HL-60 (cell line): ENCODE data around the gene RAB44.

ENCODE experiments used
- CTCF ChIP-seq: IDR thresholded peaks from one replicate; pipeline ENCODE4 v1.5.1; 2011; ENCODE audit warnings: low read length, control low read depth, inconsistent platforms; ENCODE audit not compliant: insufficient read depth
- POLR2AphosphoS5 ChIP-seq: IDR thresholded peaks from 2 replicates; pipeline ENCODE4 v1.6.1; 2012; ENCODE audit warnings: low read depth
- TF ChIP-seq, protein P1 (sequence below): IDR thresholded peaks from 2 replicates; pipeline ENCODE4 v1.6.1; 2012; ENCODE audit warnings: low read depth; ENCODE audit not compliant: insufficient replicate concordance

GRCh38 chr6:36657271-36657670 lies 40.4 kb upstream of the RAB44 start:
- TF ChIP-seq CTCF (no peak), POLR2AphosphoS5 (no peak)
- TF ChIP-seq, protein P1, sequence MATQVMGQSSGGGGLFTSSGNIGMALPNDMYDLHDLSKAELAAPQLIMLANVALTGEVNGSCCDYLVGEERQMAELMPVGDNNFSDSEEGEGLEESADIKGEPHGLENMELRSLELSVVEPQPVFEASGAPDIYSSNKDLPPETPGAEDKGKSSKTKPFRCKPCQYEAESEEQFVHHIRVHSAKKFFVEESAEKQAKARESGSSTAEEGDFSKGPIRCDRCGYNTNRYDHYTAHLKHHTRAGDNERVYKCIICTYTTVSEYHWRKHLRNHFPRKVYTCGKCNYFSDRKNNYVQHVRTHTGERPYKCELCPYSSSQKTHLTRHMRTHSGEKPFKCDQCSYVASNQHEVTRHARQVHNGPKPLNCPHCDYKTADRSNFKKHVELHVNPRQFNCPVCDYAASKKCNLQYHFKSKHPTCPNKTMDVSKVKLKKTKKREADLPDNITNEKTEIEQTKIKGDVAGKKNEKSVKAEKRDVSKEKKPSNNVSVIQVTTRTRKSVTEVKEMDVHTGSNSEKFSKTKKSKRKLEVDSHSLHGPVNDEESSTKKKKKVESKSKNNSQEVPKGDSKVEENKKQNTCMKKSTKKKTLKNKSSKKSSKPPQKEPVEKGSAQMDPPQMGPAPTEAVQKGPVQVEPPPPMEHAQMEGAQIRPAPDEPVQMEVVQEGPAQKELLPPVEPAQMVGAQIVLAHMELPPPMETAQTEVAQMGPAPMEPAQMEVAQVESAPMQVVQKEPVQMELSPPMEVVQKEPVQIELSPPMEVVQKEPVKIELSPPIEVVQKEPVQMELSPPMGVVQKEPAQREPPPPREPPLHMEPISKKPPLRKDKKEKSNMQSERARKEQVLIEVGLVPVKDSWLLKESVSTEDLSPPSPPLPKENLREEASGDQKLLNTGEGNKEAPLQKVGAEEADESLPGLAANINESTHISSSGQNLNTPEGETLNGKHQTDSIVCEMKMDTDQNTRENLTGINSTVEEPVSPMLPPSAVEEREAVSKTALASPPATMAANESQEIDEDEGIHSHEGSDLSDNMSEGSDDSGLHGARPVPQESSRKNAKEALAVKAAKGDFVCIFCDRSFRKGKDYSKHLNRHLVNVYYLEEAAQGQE: no peak
